Neutrophil (primary cell): ENCODE measurements around the gene NPHP4.

Experiments
- H3K27ac ChIP-seq: fragments of 200-600 bp; sonication (generic); 2 replicates; pipeline ENCODE4 v1.5.1; 2016; ENCODE audit warnings: mild to moderate bottlenecking, moderate library complexity
- H3K27me3 ChIP-seq: fragments of 200-600 bp; sonication (generic); 2 replicates; pipeline ENCODE4 v1.6.0; 2016; ENCODE audit warnings: mild to moderate bottlenecking
- H3K36me3 ChIP-seq: fragments of 200-600 bp; sonication (generic); 2 replicates; pipeline ENCODE4 v1.5.1; 2017
- H3K4me1 ChIP-seq, 2 experiments: fragments of 200-600 bp in 1 of 2; sonication (generic) in 1 of 2; 1 replicate in 1 of 2; 2 replicates in 1 of 2; pipeline versions ENCODE4 v1.5.1 to v1.6.1; 2013 to 2016; ENCODE audit warnings: low read depth in 1 of 2, low read length in 1 of 2, mild to moderate bottlenecking in 1 of 2, moderate library complexity in 1 of 2; ENCODE audit not compliant: control insufficient read depth in 1 of 2, insufficient read depth in 1 of 2
- H3K4me3 ChIP-seq, 2 experiments: fragments of 200-600 bp in 1 of 2; sonication (generic) in 1 of 2; 1 replicate in 1 of 2; 2 replicates in 1 of 2; pipeline ENCODE4 v1.5.1; 2013 to 2016; ENCODE audit warnings: low read depth in 1 of 2, low read length in 1 of 2, mild to moderate bottlenecking in 1 of 2, moderate library complexity in 1 of 2
- H3K9me3 ChIP-seq: fragments of 200-600 bp; sonication (generic); 2 replicates; pipeline ENCODE4 v1.5.1; 2016
- CTCF ChIP-seq: fragments of 200-600 bp; sonication (generic); IDR thresholded peaks from 2 replicates; pipeline ENCODE4 v1.5.1; 2016; ENCODE audit warnings: antibody characterized with exemption

Gene NPHP4

GRCh38 chr1:5872886-5873285 lies 119.3 kb downstream of the NPHP4 start:
- H3K36me3 ChIP-seq = peaks cover 33% of the 10 kb centered on the region
- TF ChIP-seq CTCF = no peak
- no peaks in the 10 kb centered on the region for H3K27me3 ChIP-seq
- H3K4me3 ChIP-seq = no peak overlapping the region
- H3K9me3 ChIP-seq = no peaks in the 10 kb centered on the region
- no peak overlapping the region for H3K27ac ChIP-seq
- H3K4me1 ChIP-seq = no peaks in the 10 kb centered on the region

GRCh38 chr1:5868931-5869500 lies 123.2 kb downstream of the NPHP4 start:
- Histone ChIP-seq H3K4me3 (no peak overlapping the region), H3K36me3 (peaks cover 14% of the 10 kb centered on the region)
- TF ChIP-seq CTCF = no peak

GRCh38 chr1:5865774-5866173 lies 126.5 kb downstream of the NPHP4 start:
- H3K4me1 ChIP-seq = no peaks in the 10 kb centered on the region

More at GRCh38 chr1:5868931-5869500, 123.2 kb downstream of the NPHP4 start:
- Histone ChIP-seq H3K27ac (no peak overlapping the region), H3K27me3 (no peaks in the 10 kb centered on the region), H3K9me3 (no peaks in the 10 kb centered on the region), H3K4me1 (no peaks in the 10 kb centered on the region)

GRCh38 chr1:5865056-5865455 lies 127.2 kb downstream of the NPHP4 start:
- Histone ChIP-seq H3K27me3 (no peaks in the 10 kb centered on the region), H3K4me1 (no peaks in the 10 kb centered on the region), H3K9me3 (no peaks in the 10 kb centered on the region), H3K4me3 (no peak overlapping the region), H3K36me3 (peaks cover 18% of the 10 kb centered on the region), H3K27ac (no peak overlapping the region)
- TF ChIP-seq CTCF = no peak

More at GRCh38 chr1:5865774-5866173, 126.5 kb downstream of the NPHP4 start:
- no peaks in the 10 kb centered on the region for H3K9me3 ChIP-seq
- peaks cover 20% of the 10 kb centered on the region for H3K36me3 ChIP-seq
- no peak for TF ChIP-seq CTCF
- H3K27ac ChIP-seq = no peak overlapping the region
- H3K27me3 ChIP-seq = no peaks in the 10 kb centered on the region
- no peak overlapping the region for H3K4me3 ChIP-seq

GRCh38 chr1:5864256-5864655 lies 128.0 kb downstream of the NPHP4 start:
- H3K36me3 ChIP-seq = peaks cover 18% of the 10 kb centered on the region
- H3K4me3 ChIP-seq = no peak overlapping the region
- H3K27ac ChIP-seq = no peak overlapping the region
- TF ChIP-seq CTCF = no peak
- no peaks in the 10 kb centered on the region for H3K27me3 ChIP-seq
- no peaks in the 10 kb centered on the region for H3K9me3 ChIP-seq
- no peaks in the 10 kb centered on the region for H3K4me1 ChIP-seq
